Neural progenitor cell (in vitro differentiated cells): ENCODE results near the gene SERPINA9.

Source experiments
- CTCF ChIP-seq: fragments of 200-600 bp; sonication (generic); IDR thresholded peaks from 2 replicates; pipeline ENCODE4 v1.5.1; 2017; ENCODE audit warnings: antibody characterized with exemption, mild to moderate bottlenecking
- EZH2 ChIP-seq: fragments of 200-600 bp; sonication (generic); IDR thresholded peaks from 2 replicates; pipeline ENCODE4 v1.6.1; 2017; ENCODE audit warnings: antibody characterized with exemption, mild to moderate bottlenecking, moderate library complexity
- EZH2phosphoT487 ChIP-seq: fragments of 200-600 bp; sonication (generic); IDR thresholded peaks from 2 replicates; pipeline ENCODE4 v1.6.1; 2017; ENCODE audit warnings: antibody characterized with exemption

GRCh38 chr14:94480809-94481208, 4.8 kb upstream of the SERPINA9 start:
- no peak for TF ChIP-seq CTCF
- no peak for TF ChIP-seq EZH2
- TF ChIP-seq EZH2phosphoT487 = no peak
